Esophagus muscularis mucosa (tissue), 4 donors: Measurements from ENCODE around the gene SCAF8.

ENCODE experiments used
- EP300 ChIP-seq: sonication (generic); formaldehyde crosslinking; IDR thresholded peaks from one replicate; pipeline ENCODE4 v1.6.1; 2017; ENCODE audit warnings: antibody characterized with exemption
- POLR2A ChIP-seq: fragments of 450-650 bp; IDR thresholded peaks from one replicate; pipeline ENCODE4 v1.6.1; 2017; ENCODE audit warnings: antibody characterized with exemption, moderate library complexity, mild to moderate bottlenecking, low read depth
- POLR2AphosphoS5 ChIP-seq, 2 donors: sonication (generic); formaldehyde crosslinking; IDR thresholded peaks; one replicate each; pipeline ENCODE4 v1.6.1; 2017; ENCODE audit warnings: antibody characterized with exemption in 2 of 2
- TF ChIP-seq, protein P1 (sequence below), 3 experiments: fragments of 200-600 bp in 2 of 3; fragments of 450-650 bp in 1 of 3; sonication (generic) in 2 of 3; IDR thresholded peaks; one replicate each; pipeline ENCODE4 v1.5.1; 2017 to 2019; ENCODE audit warnings: antibody characterized with exemption in 3 of 3, mild to moderate bottlenecking in 2 of 3, moderate library complexity in 1 of 3

DNA sequence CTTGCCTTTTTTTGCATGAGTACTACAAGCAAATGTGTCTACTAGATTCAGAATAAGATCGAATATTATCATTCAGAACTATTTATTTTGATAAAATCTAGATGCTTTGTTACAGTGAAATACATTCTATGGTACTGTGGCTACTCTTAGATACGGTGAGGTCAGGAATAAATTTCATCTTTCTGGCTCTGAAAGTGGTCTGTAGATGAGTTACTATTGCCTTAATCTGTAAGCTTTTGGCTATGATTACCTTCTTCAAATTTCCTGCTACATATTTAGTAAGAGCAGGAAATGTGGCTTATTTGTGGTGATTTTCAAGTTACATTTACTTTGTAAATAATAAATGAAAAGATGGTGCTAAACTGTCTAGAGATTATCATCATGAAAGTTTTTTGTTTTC is 50.0 kb downstream of the SCAF8 start:
- TF ChIP-seq, protein P1, sequence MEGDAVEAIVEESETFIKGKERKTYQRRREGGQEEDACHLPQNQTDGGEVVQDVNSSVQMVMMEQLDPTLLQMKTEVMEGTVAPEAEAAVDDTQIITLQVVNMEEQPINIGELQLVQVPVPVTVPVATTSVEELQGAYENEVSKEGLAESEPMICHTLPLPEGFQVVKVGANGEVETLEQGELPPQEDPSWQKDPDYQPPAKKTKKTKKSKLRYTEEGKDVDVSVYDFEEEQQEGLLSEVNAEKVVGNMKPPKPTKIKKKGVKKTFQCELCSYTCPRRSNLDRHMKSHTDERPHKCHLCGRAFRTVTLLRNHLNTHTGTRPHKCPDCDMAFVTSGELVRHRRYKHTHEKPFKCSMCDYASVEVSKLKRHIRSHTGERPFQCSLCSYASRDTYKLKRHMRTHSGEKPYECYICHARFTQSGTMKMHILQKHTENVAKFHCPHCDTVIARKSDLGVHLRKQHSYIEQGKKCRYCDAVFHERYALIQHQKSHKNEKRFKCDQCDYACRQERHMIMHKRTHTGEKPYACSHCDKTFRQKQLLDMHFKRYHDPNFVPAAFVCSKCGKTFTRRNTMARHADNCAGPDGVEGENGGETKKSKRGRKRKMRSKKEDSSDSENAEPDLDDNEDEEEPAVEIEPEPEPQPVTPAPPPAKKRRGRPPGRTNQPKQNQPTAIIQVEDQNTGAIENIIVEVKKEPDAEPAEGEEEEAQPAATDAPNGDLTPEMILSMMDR (IDR thresholded peaks at IDR 0.05): no peak
- TF ChIP-seq EP300 (no peak), POLR2AphosphoS5 (IDR thresholded peaks at IDR 0.05) (no peak), POLR2A (no peak)
